ENCODE measurements around the gene ZNF771. TPM values are rescaled to one million over a fixed set of nuclear protein-coding genes. Genes with fewer than 3 reads are reported as not detected.
A peak's percentile ranks its signal among the peaks of the same experiment; 100 is the strongest.

Gene ZNF771
- total and polyA plus RNA-seq, 9 of the 15 experiments (the other 6 are each of a cell fraction or from before 2014, with no cell fraction given) = 1.5 to 12.6 (median 4.4) TPM

DNA sequence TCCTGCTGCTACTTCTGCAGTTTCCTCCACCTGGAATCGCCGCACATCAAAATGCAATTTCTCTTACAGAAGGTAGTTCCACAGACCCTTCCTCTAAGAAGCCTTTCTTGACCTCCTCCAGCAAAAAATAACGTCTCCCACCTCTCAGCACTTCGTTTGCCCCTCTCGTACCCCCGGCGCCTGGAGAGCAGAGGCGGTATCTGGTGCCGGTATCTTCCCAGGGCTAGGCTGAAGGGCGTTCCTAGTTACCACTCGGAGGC, 21.9 kb downstream of the ZNF771 start:
- 1% methylated on average over 11 of the region's 11 CpGs for WGBS (ENCODE audit: insufficient coverage, low coverage, missing lambda C conversion rate)
- H3K9me1 ChIP-seq (ENCODE audit: control insufficient read depth, insufficient read depth, low read length) = no peaks in the 10 kb centered on the region
- peak overlapping the region; percentile 75 for H3K4me3 ChIP-seq
- peak overlapping the region; percentile 94 for H3K4me2 ChIP-seq (ENCODE audit: insufficient read depth, low read length)
- CTCF ChIA-PET (ENCODE audit: low intra/inter-chr PET ratio) = interaction anchor here (0.7 to 3.3 kb wide), 3 partner anchors 168 to 229 kb away, joined by 3 to 23 read pairs (median 10); partner anchors contain the start of gene FBRS
- no peak for DNase-seq (ENCODE audit: extremely low read depth in 1 of 4, low spot score in 3 of 4)
- POLR2A ChIA-PET = interaction anchor here (0.6 to 1.9 kb wide), 16 partner anchors 8 to 229 kb away, joined by 3 to 16 read pairs (median 4); partner anchors contain the start of genes FBRS, PRR14, SEPHS2 and ZNF48
- peaks cover 41% of the 10 kb centered on the region for H3K79me2 ChIP-seq (ENCODE audit: control insufficient read depth, insufficient read depth, low read length)
- H3K36me3 ChIP-seq (ENCODE audit: control insufficient read depth, insufficient read depth, low read length) = peaks cover 41% of the 10 kb centered on the region
- peaks cover 15 to 36% of the 10 kb centered on the region in 2 experiments for H3K4me1 ChIP-seq (replicated peaks in 1 of 2; ENCODE audit: control insufficient read depth in 2 of 2, insufficient read depth in 2 of 2, low read length in 2 of 2)
- no peaks in the 10 kb centered on the region for H4K20me1 ChIP-seq (replicated peaks; ENCODE audit: control insufficient read depth, insufficient read depth, low read length)
- H2AFZ ChIP-seq (ENCODE audit: low read depth, low read length) = peak overlapping the region; percentile 78
- TSS peak; percentile 77 for BruUV-seq (replicated peaks)
- no peaks in the 10 kb centered on the region for H3K9me3 ChIP-seq (replicated peaks; ENCODE audit: control insufficient read depth, insufficient read depth, low read depth, low read length)
- intact Hi-C loops (cut with micrococcal nuclease) = no loop called here
- peak; percentile 55 for FAIRE-seq
- in situ Hi-C loops (cut with MboI) = no loop called here
- peak overlapping the region; percentile 81 to 95 for H3K9ac ChIP-seq (ENCODE audit: insufficient read depth in 1 of 2, low read depth in 2 of 2, low read length in 2 of 2)
- ATAC-seq = peak; percentile 46
- H3K27me3 ChIP-seq (ENCODE audit: control insufficient read depth in 2 of 2, insufficient read depth in 2 of 2, low read length in 2 of 2) = no peaks in the 10 kb centered on the region
- H3K27ac ChIP-seq (ENCODE audit: extremely low read depth, low read depth, low read length) = peak overlapping the region; percentile 84
- TF ChIP-seq SUPT5H (IDR thresholded peaks at IDR 0.05) = no peak
- TF ChIP-seq, protein P1, sequence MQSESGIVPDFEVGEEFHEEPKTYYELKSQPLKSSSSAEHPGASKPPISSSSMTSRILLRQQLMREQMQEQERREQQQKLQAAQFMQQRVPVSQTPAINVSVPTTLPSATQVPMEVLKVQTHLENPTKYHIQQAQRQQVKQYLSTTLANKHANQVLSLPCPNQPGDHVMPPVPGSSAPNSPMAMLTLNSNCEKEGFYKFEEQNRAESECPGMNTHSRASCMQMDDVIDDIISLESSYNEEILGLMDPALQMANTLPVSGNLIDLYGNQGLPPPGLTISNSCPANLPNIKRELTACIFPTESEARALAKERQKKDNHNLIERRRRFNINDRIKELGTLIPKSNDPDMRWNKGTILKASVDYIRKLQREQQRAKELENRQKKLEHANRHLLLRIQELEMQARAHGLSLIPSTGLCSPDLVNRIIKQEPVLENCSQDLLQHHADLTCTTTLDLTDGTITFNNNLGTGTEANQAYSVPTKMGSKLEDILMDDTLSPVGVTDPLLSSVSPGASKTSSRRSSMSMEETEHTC (IDR thresholded peaks at IDR 0.05) = no peak
- TF ChIP-seq, protein P2, sequence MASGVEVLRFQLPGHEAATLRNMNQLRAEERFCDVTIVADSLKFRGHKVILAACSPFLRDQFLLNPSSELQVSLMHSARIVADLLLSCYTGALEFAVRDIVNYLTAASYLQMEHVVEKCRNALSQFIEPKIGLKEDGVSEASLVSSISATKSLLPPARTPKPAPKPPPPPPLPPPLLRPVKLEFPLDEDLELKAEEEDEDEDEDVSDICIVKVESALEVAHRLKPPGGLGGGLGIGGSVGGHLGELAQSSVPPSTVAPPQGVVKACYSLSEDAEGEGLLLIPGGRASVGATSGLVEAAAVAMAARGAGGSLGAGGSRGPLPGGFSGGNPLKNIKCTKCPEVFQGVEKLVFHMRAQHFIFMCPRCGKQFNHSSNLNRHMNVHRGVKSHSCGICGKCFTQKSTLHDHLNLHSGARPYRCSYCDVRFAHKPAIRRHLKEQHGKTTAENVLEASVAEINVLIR (CRISPR knock-in tag; IDR thresholded peaks at IDR 0.05) = no peak
- TF ChIP-seq, protein P3, sequence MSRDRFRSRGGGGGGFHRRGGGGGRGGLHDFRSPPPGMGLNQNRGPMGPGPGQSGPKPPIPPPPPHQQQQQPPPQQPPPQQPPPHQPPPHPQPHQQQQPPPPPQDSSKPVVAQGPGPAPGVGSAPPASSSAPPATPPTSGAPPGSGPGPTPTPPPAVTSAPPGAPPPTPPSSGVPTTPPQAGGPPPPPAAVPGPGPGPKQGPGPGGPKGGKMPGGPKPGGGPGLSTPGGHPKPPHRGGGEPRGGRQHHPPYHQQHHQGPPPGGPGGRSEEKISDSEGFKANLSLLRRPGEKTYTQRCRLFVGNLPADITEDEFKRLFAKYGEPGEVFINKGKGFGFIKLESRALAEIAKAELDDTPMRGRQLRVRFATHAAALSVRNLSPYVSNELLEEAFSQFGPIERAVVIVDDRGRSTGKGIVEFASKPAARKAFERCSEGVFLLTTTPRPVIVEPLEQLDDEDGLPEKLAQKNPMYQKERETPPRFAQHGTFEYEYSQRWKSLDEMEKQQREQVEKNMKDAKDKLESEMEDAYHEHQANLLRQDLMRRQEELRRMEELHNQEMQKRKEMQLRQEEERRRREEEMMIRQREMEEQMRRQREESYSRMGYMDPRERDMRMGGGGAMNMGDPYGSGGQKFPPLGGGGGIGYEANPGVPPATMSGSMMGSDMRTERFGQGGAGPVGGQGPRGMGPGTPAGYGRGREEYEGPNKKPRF (IDR thresholded peaks at IDR 0.05; ENCODE audit: low read depth, low read length) = no peak
- 0 out of 2 replicates have a peak, but pooled peaks have one; percentile 29 for TF ChIP-seq FOXJ2 (tag; IDR thresholded peaks at IDR 0.05)
- TF ChIP-seq TRIM24 (IDR thresholded peaks at IDR 0.05) = 0 out of 4 replicates have a peak, but pooled peaks of 1 of the 2 experiments have one; percentile 17
- no peak for TF ChIP-seq POLR2G (IDR thresholded peaks at IDR 0.05; ENCODE audit: low read depth, low read length)
- TF ChIP-seq, protein P4, sequence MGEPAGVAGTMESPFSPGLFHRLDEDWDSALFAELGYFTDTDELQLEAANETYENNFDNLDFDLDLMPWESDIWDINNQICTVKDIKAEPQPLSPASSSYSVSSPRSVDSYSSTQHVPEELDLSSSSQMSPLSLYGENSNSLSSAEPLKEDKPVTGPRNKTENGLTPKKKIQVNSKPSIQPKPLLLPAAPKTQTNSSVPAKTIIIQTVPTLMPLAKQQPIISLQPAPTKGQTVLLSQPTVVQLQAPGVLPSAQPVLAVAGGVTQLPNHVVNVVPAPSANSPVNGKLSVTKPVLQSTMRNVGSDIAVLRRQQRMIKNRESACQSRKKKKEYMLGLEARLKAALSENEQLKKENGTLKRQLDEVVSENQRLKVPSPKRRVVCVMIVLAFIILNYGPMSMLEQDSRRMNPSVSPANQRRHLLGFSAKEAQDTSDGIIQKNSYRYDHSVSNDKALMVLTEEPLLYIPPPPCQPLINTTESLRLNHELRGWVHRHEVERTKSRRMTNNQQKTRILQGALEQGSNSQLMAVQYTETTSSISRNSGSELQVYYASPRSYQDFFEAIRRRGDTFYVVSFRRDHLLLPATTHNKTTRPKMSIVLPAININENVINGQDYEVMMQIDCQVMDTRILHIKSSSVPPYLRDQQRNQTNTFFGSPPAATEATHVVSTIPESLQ (CRISPR knock-in tag; IDR thresholded peaks at IDR 0.05) = no peak
- 0 out of 2 replicates have a peak, but pooled peaks have one; percentile 10 for TF ChIP-seq TOE1 (IDR thresholded peaks at IDR 0.05; ENCODE audit: borderline replicate concordance)
- no peak for TF ChIP-seq TOE1 (CRISPR knock-in tag; IDR thresholded peaks at IDR 0.05; ENCODE audit: borderline replicate concordance, low read depth)
- TF ChIP-seq CBFA2T2 (conservative IDR thresholded peaks at IDR 0.05) = no peak
- no peak for TF ChIP-seq SIRT6 (IDR thresholded peaks at IDR 0.05; ENCODE audit: low read depth, low read length)
- no peak for TF ChIP-seq SIN3B (IDR thresholded peaks at IDR 0.05; ENCODE audit: low read depth)
- 0 out of 2 replicates have a peak, but pooled peaks have one; percentile 27 for TF ChIP-seq DPF2 (IDR thresholded peaks at IDR 0.05)
- TF ChIP-seq, protein P5, sequence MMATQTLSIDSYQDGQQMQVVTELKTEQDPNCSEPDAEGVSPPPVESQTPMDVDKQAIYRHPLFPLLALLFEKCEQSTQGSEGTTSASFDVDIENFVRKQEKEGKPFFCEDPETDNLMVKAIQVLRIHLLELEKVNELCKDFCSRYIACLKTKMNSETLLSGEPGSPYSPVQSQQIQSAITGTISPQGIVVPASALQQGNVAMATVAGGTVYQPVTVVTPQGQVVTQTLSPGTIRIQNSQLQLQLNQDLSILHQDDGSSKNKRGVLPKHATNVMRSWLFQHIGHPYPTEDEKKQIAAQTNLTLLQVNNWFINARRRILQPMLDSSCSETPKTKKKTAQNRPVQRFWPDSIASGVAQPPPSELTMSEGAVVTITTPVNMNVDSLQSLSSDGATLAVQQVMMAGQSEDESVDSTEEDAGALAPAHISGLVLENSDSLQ (IDR thresholded peaks at IDR 0.05) = no peak
- TF ChIP-seq GATA2 (CRISPR knock-in tag; IDR thresholded peaks at IDR 0.05) = 0 out of 2 replicates have a peak, but pooled peaks have one; percentile 13

Data from K562 (cell line).